OCI-LY7 (cell line): Measurements from ENCODE around the gene SLIT3. TPM values are rescaled to one million over a fixed set of nuclear protein-coding genes. Genes with fewer than 3 reads are reported as not detected.

Experiments
- BruUV-seq: library from RNA; stranded (reverse); fragments of 400-500 nt; replicated peaks from 2 replicates; lab custom pipeline; 2021; lab: Mats Ljungman, UMichigan
- CTCF ChIA-PET: fragments of 300-600 bp; sonication (Branson Sonifier 250); formaldehyde crosslinking; loops from one replicate; lab custom pipeline; 2022; ENCODE audit warnings: antibody characterized with exemption; ENCODE audit not compliant: unreplicated experiment; lab: Charles Lee
- POLR2A ChIA-PET: fragments of 300-600 bp; sonication (Branson Sonifier 250); formaldehyde crosslinking; loops from one replicate; lab custom pipeline; 2022; ENCODE audit warnings: antibody characterized with exemption; lab: Charles Lee
- DNase-seq: peaks from one replicate; pipeline ENCODE4 v3.0.0-alpha.2; 2015; ENCODE audit warnings: low spot score
- H2AFZ ChIP-seq: fragments of 200-600 bp; sonication (generic), shearing (Covaris generic); 2 replicates; pipeline ENCODE4 v1.6.1; 2014; ENCODE audit warnings: mild to moderate bottlenecking, antibody characterized with exemption, low read length, moderate library complexity
- H3K27ac ChIP-seq: fragments of 200-600 bp; sonication (generic); 2 replicates; pipeline ENCODE4 v1.5.1; 2014; ENCODE audit warnings: mixed run types, low read depth, mild to moderate bottlenecking, moderate library complexity, low read length, inconsistent platforms; ENCODE audit not compliant: poor library complexity, severe bottlenecking
- H3K36me3 ChIP-seq: fragments of 200-600 bp; sonication (generic); 2 replicates; pipeline ENCODE4 v1.6.1; 2014; ENCODE audit warnings: mild to moderate bottlenecking, antibody characterized with exemption, low read length, moderate library complexity, mixed read lengths; ENCODE audit not compliant: insufficient read depth
- H3K4me1 ChIP-seq: fragments of 200-600 bp; sonication (generic); 2 replicates; pipeline ENCODE4 v1.5.1; 2014; ENCODE audit warnings: mild to moderate bottlenecking, low read length; ENCODE audit not compliant: insufficient read depth, poor library complexity, severe bottlenecking
- H3K4me2 ChIP-seq: fragments of 200-600 bp; sonication (generic); 2 replicates; pipeline ENCODE4 v1.6.1; 2014; ENCODE audit warnings: mild to moderate bottlenecking, low read length
- H3K4me3 ChIP-seq: fragments of 200-600 bp; sonication (generic); 2 replicates; pipeline ENCODE4 v1.5.1; 2014; ENCODE audit warnings: mild to moderate bottlenecking, low read depth, low read length; ENCODE audit not compliant: poor library complexity, severe bottlenecking
- H3K79me2 ChIP-seq: fragments of 200-600 bp; sonication (generic); 2 replicates; pipeline ENCODE4 v1.6.1; 2016; ENCODE audit warnings: low read depth, mild to moderate bottlenecking, low read length, moderate library complexity, mixed read lengths; ENCODE audit not compliant: insufficient read depth
- H3K9me2 ChIP-seq: fragments of 200-600 bp; sonication (generic); 2 replicates; pipeline ENCODE4 v1.6.1; 2016; ENCODE audit warnings: mild to moderate bottlenecking, low read length, mixed read lengths; ENCODE audit not compliant: insufficient read depth
- H3K9me3 ChIP-seq: fragments of 200-600 bp; sonication (generic); 2 replicates; pipeline ENCODE4 v1.6.1; 2014; ENCODE audit warnings: mild to moderate bottlenecking, mixed run types, low read length, mixed read lengths
- H4K20me1 ChIP-seq: fragments of 200-600 bp; sonication (generic); 2 replicates; pipeline ENCODE4 v1.6.1; 2014; ENCODE audit warnings: mild to moderate bottlenecking, antibody characterized with exemption, low read length, moderate library complexity, mixed read lengths; ENCODE audit not compliant: insufficient read depth
- CTCF ChIP-seq: fragments of 200-600 bp; sonication (generic); conservative IDR thresholded peaks from 2 replicates; pipeline ENCODE4 v1.5.1; 2014; ENCODE audit warnings: mild to moderate bottlenecking, antibody characterized with exemption, low read length, moderate library complexity, mixed read lengths
- EZH2phosphoT487 ChIP-seq: fragments of 200-600 bp; sonication (generic); IDR thresholded peaks from 2 replicates; pipeline ENCODE4 v1.6.1; 2018; ENCODE audit warnings: low read depth, borderline replicate concordance, mild to moderate bottlenecking, mixed run types, antibody characterized with exemption, low read length, moderate library complexity, mixed read lengths
- intact Hi-C: fragments of 100-400 bp; cut with micrococcal nuclease; formaldehyde crosslinking; loops from one replicate; pipeline ENCODE4 v1.10.0; 2022; ENCODE audit not compliant: unreplicated experiment
- total RNA-seq, 2 experiments: library from RNA; depleted of rRNA in 1 of 2; stranded (reverse); fragments of >200 nt in 1 of 2; shearing (Covaris generic) in 1 of 2; gene quantifications; 2 replicates each; pipeline ENCODE4 v1.2.3, GENCODE V29; 2014 to 2022

SLIT3 gene
- total RNA-seq, 2 experiments from 2014 or later = not detected

- ChIA-PET CTCF (no interaction called here), POLR2A (interaction anchor here (0.6 kb wide), 1 partner anchor 1569 kb away, joined by 3 read pairs; no protein-coding TSS in a partner anchor)
- Histone ChIP-seq H4K20me1 (no peaks in the 10 kb centered on the region), H2AFZ (no peak overlapping the region), H3K9me3 (no peaks in the 10 kb centered on the region), H3K36me3 (no peaks in the 10 kb centered on the region), H3K27ac (no peak overlapping the region), H3K4me2 (no peak overlapping the region), H3K4me1 (no peaks in the 10 kb centered on the region), H3K79me2 (no peaks in the 10 kb centered on the region), H3K4me3 (no peak overlapping the region), H3K9me2 (no peaks in the 10 kb centered on the region)
- BruUV-seq = no TSS peak
- DNase-seq = no peak
- intact Hi-C loops = no loop called here
- no peak for TF ChIP-seq CTCF
- no peak for TF ChIP-seq EZH2phosphoT487
These were observed 27.5 kb upstream of the SLIT3 start for GRCh38 chr5:169328401-169328800.

- no peaks in the 10 kb centered on the region for H4K20me1 ChIP-seq
- H2AFZ ChIP-seq = no peak overlapping the region
- ChIA-PET CTCF (no interaction called here), POLR2A (no interaction called here)
- DNase-seq = no peak
- H3K9me3 ChIP-seq = no peaks in the 10 kb centered on the region
- no peak for TF ChIP-seq CTCF
- no peak for TF ChIP-seq EZH2phosphoT487
- BruUV-seq = no TSS peak
- H3K27ac ChIP-seq = no peak overlapping the region
- H3K79me2 ChIP-seq = no peaks in the 10 kb centered on the region
- H3K36me3 ChIP-seq = no peaks in the 10 kb centered on the region
- no peak overlapping the region for H3K4me3 ChIP-seq
- intact Hi-C loops = no loop called here
- H3K4me1 ChIP-seq = no peaks in the 10 kb centered on the region
- no peak overlapping the region for H3K4me2 ChIP-seq
- no peaks in the 10 kb centered on the region for H3K9me2 ChIP-seq
These were observed 24.3 kb upstream of the SLIT3 start for GRCh38 chr5:169325273-169325672.

GRCh38 chr5:169318556-169318955, 17.6 kb upstream of the SLIT3 start:
- intact Hi-C loops = no loop called here
- no peak for TF ChIP-seq EZH2phosphoT487
- no peak for TF ChIP-seq CTCF
- BruUV-seq = no TSS peak
- no peak overlapping the region for H3K27ac ChIP-seq
- no peak overlapping the region for H3K4me2 ChIP-seq
- H3K4me1 ChIP-seq = no peaks in the 10 kb centered on the region
- no peaks in the 10 kb centered on the region for H3K9me2 ChIP-seq
- H3K79me2 ChIP-seq = no peaks in the 10 kb centered on the region
- H3K36me3 ChIP-seq = no peaks in the 10 kb centered on the region
- ChIA-PET CTCF (no interaction called here), POLR2A (no interaction called here)
- no peak overlapping the region for H3K4me3 ChIP-seq
- no peaks in the 10 kb centered on the region for H4K20me1 ChIP-seq
- no peak for DNase-seq
- H3K9me3 ChIP-seq = no peaks in the 10 kb centered on the region
- H2AFZ ChIP-seq = no peak overlapping the region
